Ramos (cell line): ENCODE results near the gene FAAH.

Experiments
- in situ Hi-C: fragments of 300-500 bp; cut with MboI; formaldehyde crosslinking; loops from one replicate; pipeline ENCODE4 v1.14.3; 2022; ENCODE audit warnings: low sequenced_read_pairs; ENCODE audit not compliant: unreplicated experiment

The FAAH gene

GRCh38 chr1:46447499-46448108 is 53.5 kb downstream of the FAAH start:
- in situ Hi-C loops, result loop anchor here (5.0 kb wide), 1 partner anchor 80 kb away; no protein-coding TSS in a partner anchor

GRCh38 chr1:46448109-46448911 is 54.2 kb downstream of the FAAH start:
- in situ Hi-C loops, result loop anchor here (5.0 kb wide), 1 partner anchor 79 kb away; no protein-coding TSS in a partner anchor

- in situ Hi-C loops, result loop anchor here (5.0 kb wide), 1 partner anchor 78 kb away; no protein-coding TSS in a partner anchor
These were observed 55.4 kb downstream of the FAAH start for GRCh38 chr1:46449223-46450159.

DNA sequence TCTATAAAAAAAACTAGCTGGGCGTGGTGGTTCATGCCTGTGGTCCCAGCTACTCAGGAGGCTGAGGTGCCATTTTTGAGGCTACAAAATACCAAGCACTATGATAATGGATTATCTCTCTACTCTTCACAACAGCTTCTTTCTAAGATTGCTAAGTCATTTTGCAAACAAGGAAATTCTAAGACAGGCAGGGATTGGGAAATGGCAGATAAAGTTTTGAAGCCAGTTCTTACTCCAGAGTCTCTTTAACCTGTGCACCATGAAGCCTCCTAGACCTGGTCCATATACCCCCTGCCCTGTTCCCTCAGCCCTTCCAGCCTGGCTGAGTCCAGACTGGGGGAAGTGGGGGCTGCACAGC is 56.0 kb downstream of the FAAH start:
- in situ Hi-C loops, result no loop called here

DNA sequence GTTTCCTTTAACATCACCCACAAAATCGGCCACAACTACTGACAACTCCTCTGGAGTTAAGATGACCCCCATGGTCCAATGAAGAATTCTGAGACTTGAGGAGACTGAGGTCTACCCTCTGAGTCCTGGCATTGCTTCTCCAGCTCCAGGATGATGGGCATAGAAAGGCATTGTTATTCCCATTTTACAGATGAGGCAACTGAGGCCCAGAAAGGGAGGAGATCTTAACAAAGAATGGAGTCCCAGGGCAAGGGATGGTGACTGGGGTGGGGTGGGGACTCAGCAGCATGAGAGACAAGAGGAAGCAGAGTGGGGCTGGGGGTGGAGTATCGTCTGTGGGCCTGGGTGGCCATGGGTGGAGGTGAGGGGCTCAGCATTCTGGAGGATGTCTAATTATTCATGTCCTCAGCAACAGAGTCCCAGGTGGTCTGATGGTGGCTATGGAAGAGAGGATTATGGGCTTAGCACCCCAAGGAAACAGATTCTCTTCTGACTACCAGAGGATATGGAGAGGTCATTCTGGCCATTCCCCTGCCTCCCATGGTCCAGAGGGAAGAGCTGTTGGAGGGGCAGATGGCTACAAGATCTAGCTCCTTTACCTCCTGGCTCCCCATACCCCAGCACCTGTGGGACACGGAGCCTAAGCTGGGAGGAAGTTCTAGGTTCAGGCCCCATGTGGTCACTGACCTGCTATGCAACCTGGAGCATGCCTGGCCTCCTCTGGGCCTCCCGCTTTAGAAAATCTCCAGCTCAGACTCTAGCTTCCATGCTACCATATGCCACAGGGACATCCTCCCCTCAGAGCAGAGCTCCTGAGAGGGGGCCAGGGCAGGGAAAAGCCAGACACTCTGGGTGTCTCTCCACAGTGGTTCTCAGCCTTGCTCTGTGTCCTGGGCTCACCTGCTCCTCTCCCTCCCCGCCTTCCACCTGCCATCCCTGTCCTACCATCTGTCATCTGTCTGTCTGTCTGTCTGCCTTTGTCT is 58.1 kb downstream of the FAAH start:
- in situ Hi-C loops, result no loop called here

DNA sequence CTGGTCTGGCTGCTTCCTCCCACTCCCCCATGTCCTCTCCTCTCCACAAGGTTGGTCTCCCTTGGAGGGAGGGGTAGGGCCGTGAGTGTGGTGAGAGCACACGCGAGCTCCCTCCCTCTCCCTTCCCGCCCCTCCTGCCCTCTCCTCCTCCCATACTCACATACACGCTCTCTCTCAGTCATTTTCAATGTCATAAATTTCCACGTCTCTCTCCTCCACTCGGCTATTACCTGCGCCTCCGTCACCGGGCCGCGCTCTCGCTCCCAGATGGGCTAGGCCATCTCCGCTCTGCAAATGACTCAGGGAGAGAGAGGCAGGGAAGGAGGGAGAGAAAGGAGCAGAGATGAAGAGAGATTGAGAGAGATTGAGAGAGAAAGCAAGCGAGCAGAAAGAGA is 58.8 kb downstream of the FAAH start:
- in situ Hi-C loops, result no loop called here

GRCh38 chr1:46453449-46453848 is 59.3 kb downstream of the FAAH start:
- in situ Hi-C loops, result no loop called here

GRCh38 chr1:46455951-46456350 is 61.8 kb downstream of the FAAH start:
- in situ Hi-C loops, result no loop called here

GRCh38 chr1:46456411-46456963 is 62.4 kb downstream of the FAAH start:
- in situ Hi-C loops, result no loop called here

DNA sequence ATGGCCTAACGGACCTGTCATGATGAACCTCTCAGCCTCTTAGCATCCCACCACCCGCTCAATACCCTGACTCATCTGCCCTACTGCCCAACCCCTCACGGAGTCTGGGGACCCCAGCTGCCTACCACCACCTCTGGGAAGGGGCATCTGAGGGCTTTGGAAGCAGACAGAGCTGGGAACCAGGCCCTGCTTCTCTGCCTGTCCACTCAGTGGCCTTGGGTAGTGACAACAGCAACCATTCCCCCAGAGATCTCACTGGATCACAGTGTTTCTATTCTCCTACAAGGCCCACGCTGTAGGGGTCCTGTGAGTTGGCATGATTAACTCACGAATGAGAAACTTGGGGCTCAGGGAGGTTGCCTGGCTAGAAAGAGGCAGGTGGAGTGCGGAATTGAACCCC is 63.1 kb downstream of the FAAH start:
- in situ Hi-C loops, result no loop called here

- in situ Hi-C loops, result no loop called here
These were observed 64.1 kb downstream of the FAAH start for GRCh38 chr1:46458190-46458589.

GRCh38 chr1:46458846-46459245 is 64.7 kb downstream of the FAAH start:
- in situ Hi-C loops, result no loop called here

DNA sequence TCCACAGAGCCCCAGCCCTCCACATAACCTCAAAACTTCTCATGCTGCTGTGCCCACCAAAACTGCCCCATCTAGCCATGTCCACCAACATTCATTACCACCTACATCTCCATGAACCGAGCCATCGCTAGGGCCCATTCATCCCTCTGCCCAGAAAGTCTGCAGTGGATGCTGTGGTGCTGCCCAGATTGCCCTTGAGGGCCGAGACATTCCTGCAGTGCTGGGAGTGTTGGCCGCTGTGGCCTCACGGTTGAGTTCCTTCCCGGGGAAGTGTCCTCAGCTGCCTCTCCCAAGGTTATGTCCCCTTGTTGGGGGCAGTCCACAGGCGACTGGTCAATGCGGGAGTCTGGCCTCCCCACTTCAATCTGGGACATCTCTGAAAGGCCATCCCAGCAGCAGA is 65.2 kb downstream of the FAAH start:
- in situ Hi-C loops, result no loop called here

DNA sequence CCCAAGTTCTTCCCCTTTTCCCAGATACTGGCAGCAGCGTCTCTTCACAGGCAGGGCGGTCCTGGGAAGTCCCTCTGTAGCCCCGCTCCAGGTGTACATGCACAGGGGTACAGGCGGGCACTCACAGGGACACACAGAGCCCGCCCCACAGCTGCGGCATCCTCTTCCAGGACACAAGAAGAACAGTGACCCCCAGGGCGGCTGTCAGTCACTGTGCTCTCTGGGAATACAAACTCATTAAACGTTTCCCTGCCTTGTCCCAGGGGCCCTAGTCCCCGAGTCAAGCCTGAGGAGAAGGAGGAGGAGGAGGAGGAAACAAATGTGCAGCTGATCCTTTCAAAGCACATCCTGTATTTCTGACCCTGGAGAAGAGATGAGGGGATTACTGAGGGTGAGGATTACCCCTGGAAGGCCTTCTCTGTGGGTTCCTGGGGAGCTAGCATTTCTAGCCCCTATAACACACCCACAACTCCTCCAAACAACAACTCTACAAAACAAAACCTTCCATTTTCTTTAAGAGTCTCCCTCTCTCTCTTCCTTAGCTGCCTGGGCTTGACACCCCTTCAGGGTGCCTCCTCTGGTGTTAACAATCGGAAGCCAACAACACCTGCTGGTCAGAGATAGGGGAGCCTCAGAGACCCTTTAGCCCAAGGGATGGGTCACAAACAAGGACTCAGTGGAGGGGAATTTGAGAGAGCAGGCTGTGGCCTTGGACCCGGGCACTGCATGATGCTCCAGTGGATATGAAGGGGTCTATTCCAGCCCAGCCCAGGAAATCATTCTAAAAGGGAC is 67.1 kb downstream of the FAAH start:
- in situ Hi-C loops, result no loop called here

DNA sequence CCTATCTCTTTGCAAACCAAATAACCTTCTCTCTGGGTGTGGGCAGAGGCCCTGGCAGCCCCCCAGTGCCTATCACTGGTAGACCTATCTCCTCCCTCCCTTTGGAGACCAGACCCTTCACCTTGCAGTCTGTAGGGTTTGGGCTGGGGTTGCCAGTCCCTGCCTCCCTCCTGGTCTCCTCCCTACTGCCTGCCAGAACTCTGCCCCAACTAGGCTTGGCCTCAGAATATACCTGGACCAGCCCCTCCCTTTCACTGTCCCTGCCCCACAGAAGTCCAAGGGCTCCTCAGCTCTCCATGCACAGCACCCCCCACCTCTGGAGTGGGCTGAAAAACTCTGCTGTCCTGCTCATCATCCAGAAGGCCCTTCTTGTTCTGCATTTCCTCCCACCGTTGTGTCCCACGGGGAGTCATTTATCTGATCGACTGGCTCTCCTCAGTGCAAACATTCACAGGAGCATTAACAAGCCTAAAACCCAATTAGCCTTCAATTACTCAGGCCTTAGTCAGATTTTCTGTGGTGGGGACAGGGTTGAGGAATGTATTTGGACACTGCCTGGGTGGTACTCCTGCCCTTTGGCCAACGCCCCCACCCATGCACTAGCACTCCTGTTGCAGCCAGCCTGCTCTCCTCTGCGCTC is 67.8 kb downstream of the FAAH start:
- in situ Hi-C loops, result no loop called here
